ENCODE data around the gene PLD5. TPM values are rescaled to one million over a fixed set of nuclear protein-coding genes. Genes with fewer than 3 reads are reported as not detected.

PLD5 gene
- total RNA-seq, 1 donor from 2014 or later: 6.6 TPM

DNA sequence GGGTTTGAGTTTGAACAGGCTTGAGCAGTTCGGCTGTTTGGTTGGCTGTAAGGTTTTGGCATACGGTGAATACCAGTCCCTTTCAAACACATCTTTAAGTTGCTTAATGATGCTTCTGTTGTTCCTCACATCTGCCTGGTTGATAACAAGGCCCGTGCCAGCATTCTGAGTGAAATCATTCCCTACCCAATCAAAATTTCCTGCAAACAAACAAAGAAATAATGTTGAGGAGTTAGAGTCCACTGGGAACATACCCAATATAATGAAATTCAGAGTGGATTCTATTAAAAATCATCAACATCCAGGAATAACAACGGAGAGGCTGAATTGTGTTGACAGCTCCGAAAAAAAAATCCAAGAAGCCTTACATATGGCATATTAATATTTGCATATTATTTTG, 434.6 kb downstream of the PLD5 start:
- Histone ChIP-seq H3K4me1 (no peaks in the 10 kb centered on the region), H3K27me3 (no peaks in the 10 kb centered on the region), H3K9me3 (no peaks in the 10 kb centered on the region), H3K36me3 (peaks cover 0 to 3% of the 10 kb centered on the region in 2 donors), H3K27ac (no peak overlapping the region), H3K4me3 (no peak overlapping the region)
- no peak for DNase-seq (ENCODE audit: low spot score in 2 of 2)
- intact Hi-C loops (cut with DNase I): no loop called here
- TF ChIP-seq, protein P1, sequence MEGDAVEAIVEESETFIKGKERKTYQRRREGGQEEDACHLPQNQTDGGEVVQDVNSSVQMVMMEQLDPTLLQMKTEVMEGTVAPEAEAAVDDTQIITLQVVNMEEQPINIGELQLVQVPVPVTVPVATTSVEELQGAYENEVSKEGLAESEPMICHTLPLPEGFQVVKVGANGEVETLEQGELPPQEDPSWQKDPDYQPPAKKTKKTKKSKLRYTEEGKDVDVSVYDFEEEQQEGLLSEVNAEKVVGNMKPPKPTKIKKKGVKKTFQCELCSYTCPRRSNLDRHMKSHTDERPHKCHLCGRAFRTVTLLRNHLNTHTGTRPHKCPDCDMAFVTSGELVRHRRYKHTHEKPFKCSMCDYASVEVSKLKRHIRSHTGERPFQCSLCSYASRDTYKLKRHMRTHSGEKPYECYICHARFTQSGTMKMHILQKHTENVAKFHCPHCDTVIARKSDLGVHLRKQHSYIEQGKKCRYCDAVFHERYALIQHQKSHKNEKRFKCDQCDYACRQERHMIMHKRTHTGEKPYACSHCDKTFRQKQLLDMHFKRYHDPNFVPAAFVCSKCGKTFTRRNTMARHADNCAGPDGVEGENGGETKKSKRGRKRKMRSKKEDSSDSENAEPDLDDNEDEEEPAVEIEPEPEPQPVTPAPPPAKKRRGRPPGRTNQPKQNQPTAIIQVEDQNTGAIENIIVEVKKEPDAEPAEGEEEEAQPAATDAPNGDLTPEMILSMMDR (IDR thresholded peaks at IDR 0.05): no peak

DNA sequence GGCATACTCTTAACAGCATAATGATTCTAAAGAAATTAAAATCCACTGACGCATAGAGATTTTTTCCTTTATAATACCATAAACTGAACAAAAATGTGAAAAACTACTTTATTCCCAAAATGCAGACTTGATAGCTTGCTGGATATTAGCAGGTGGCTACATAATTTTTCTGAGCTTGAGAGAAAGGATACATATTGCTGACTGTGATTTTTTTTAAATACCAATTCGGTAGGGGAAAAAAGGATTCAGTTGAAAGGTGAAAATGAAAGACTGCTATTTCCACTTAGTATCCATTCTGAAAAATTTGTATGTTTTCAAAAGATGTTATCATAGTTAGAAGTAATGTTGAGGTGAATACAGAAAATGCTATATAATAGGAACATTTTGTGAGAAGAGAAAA, 435.6 kb downstream of the PLD5 start:
- DNase-seq (ENCODE audit: low spot score in 2 of 2): no peak
- Histone ChIP-seq H3K9me3 (no peaks in the 10 kb centered on the region), H3K4me1 (no peaks in the 10 kb centered on the region), H3K4me3 (no peak overlapping the region), H3K36me3 (peaks cover 0 to 3% of the 10 kb centered on the region in 2 donors), H3K27ac (no peak overlapping the region), H3K27me3 (no peaks in the 10 kb centered on the region)
- intact Hi-C loops (cut with DNase I): no loop called here
- TF ChIP-seq, protein P1 (IDR thresholded peaks at IDR 0.05): no peak

DNA sequence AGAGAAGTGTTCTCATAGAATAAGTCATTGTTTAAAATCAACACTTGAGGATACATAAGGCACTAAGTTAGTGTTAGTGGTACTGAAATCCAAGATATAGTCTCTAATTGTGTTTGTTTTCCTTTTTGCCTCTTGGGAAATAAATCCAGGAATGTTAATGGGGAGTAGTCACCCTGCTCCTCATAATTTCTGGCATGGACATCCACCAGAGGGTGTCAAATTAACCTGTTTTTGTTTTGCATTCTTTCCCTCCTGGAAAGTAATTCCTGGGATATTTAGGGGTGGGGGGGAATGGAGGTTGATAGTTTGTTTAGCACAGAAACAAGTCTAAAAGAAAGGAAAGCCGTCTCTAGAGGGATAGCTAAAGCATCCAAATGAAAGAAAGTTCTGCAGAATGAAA, 437.8 kb downstream of the PLD5 start:
- H3K27me3 ChIP-seq: no peaks in the 10 kb centered on the region
- no peak for DNase-seq (ENCODE audit: low spot score in 2 of 2)
- TF ChIP-seq, protein P1 (IDR thresholded peaks at IDR 0.05): no peak
- no peaks in the 10 kb centered on the region for H3K4me1 ChIP-seq
- peaks cover 0 to 3% of the 10 kb centered on the region in 2 donors for H3K36me3 ChIP-seq
- H3K9me3 ChIP-seq: no peaks in the 10 kb centered on the region
- no peak overlapping the region for H3K27ac ChIP-seq
- intact Hi-C loops (cut with DNase I): no loop called here
- H3K4me3 ChIP-seq: no peak overlapping the region

DNA sequence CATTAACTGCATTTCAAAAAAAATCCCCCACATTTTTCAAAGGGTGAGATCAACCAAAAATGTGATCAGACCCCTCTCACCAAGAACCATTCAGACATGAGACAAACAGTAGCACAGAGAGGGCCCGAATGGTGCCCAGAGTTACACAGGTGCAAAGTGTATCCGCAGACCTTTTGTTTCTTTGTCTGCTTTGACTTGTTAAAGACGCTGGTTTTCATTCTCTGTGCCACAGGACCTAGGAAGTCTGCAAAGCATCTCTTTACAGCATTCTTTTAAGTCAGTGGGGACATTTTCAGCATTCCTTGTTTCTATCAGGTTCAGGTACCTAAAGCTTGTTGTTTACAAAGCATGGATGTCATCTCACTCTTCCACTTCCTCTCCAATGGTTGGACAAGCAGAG, 438.4 kb downstream of the PLD5 start:
- TF ChIP-seq, protein P1 (IDR thresholded peaks at IDR 0.05): no peak
- intact Hi-C loops (cut with DNase I): no loop called here

DNA sequence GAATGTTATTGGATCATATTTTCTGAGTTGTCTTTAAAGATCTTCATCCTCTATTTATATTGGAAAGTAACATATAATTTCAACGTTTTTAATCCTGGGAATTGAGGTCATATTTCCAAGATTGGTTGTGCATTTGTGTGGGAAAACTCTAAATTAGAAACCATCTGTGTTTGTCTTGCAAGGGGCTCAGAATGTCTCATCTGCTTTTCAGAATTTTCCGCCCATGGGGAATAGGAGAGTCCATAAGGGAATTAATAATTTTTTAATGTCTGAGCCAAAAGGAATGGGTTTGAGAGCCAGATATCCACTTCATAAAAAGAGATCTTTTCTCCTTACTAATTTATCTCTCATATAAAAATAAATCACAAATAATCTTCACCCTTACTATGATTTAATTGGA, 440.8 kb downstream of the PLD5 start:
- Histone ChIP-seq H3K27ac (no peak overlapping the region), H3K36me3 (no peaks in the 10 kb centered on the region), H3K4me1 (no peaks in the 10 kb centered on the region), H3K27me3 (no peaks in the 10 kb centered on the region), H3K4me3 (no peak overlapping the region), H3K9me3 (no peaks in the 10 kb centered on the region)
- intact Hi-C loops (cut with DNase I): no loop called here
- TF ChIP-seq, protein P1 (IDR thresholded peaks at IDR 0.05): no peak
- DNase-seq (ENCODE audit: low spot score in 2 of 2): no peak

More for the DNA sequence above, 438.4 kb downstream of the PLD5 start:
- no peak for DNase-seq (ENCODE audit: low spot score in 2 of 2)
- Histone ChIP-seq H3K9me3 (no peaks in the 10 kb centered on the region), H3K27me3 (no peaks in the 10 kb centered on the region), H3K4me1 (no peaks in the 10 kb centered on the region), H3K4me3 (no peak overlapping the region), H3K27ac (no peak overlapping the region), H3K36me3 (peaks cover 0 to 3% of the 10 kb centered on the region in 2 donors)

DNA sequence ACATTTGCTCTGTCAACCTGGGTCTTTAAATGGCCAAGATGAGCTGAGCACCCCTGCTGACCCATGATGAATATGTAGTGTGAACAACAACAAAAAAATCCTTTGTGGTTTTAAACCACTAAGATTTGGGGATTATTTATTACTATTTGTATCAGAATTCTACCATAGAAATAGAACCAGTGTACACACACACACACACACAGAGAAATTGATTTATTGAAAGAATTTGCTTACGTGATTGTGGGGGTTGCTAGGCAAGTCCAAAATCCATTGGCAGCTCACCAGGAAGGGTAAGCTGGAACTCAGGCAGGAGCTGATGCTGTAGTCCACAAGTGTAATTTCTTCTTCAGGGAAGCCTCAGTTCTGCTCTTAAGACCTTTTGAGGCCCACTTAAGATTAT, 443.1 kb downstream of the PLD5 start:
- intact Hi-C loops (cut with DNase I): no loop called here
- H3K36me3 ChIP-seq: no peaks in the 10 kb centered on the region
- no peak for DNase-seq (ENCODE audit: low spot score in 2 of 2)
- no peak overlapping the region for H3K27ac ChIP-seq
- TF ChIP-seq, protein P1 (IDR thresholded peaks at IDR 0.05): no peak
- H3K9me3 ChIP-seq: no peaks in the 10 kb centered on the region
- H3K4me1 ChIP-seq: no peaks in the 10 kb centered on the region
- H3K4me3 ChIP-seq: no peak overlapping the region
- H3K27me3 ChIP-seq: no peaks in the 10 kb centered on the region
